ENCODE measurements around the gene FOXC1. TPM values are rescaled to one million over a fixed set of nuclear protein-coding genes. Genes with fewer than 3 reads are reported as not detected.

FOXC1 gene
- total RNA-seq, 1 donor from 2014 or later, result 3.3 TPM

DNA sequence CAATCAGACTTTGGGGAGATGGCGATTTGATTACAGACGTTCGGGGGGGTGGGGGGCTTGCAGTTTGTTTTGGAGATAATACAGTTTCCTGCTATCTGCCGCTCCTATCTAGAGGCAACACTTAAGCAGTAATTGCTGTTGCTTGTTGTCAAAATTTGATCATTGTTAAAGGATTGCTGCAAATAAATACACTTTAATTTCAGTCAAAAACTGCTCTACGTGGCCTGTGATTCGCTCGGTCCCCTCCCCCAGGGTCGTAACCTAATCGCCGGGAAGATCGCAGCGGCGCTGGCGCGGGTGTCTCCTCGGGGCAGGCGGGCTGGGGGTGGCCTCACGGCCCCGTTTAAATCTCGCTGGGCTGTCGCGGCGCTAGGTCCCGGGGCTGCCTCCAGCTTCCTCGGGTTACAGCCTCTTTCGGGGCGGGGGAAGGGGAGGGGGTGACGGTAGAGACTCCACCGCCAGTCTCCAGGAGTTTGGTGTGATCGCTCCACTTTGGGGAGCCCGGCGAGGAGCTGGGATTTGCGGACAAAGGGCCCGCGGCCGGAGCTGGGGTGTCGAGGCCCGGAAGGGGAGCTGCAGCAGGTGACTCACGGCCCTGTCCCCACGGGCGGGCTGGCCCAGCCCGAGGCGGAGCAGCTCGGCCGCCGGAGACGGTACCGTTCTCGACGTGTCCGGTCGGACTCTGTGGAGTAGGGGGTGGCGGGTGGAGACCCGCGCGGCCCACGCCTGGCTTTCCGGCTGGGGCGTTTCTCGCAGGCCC is 4.2 kb downstream of the FOXC1 start:
- peak overlapping the region; percentile 92 for H3K4me3 Mint-ChIP-seq (ENCODE audit: unreplicated experiment)
- peaks cover 27% of the 10 kb centered on the region for H3K27me3 Mint-ChIP-seq (ENCODE audit: unreplicated experiment)
- no peaks in the 10 kb centered on the region for H3K36me3 Mint-ChIP-seq (ENCODE audit: unreplicated experiment)
- no peak overlapping the region for H3K27ac Mint-ChIP-seq (ENCODE audit: unreplicated experiment)
- peak; percentile 63 for DNase-seq
- peaks cover 11% of the 10 kb centered on the region for H3K4me1 Mint-ChIP-seq (ENCODE audit: low read depth, unreplicated experiment)
- TF ChIP-seq, protein P1, sequence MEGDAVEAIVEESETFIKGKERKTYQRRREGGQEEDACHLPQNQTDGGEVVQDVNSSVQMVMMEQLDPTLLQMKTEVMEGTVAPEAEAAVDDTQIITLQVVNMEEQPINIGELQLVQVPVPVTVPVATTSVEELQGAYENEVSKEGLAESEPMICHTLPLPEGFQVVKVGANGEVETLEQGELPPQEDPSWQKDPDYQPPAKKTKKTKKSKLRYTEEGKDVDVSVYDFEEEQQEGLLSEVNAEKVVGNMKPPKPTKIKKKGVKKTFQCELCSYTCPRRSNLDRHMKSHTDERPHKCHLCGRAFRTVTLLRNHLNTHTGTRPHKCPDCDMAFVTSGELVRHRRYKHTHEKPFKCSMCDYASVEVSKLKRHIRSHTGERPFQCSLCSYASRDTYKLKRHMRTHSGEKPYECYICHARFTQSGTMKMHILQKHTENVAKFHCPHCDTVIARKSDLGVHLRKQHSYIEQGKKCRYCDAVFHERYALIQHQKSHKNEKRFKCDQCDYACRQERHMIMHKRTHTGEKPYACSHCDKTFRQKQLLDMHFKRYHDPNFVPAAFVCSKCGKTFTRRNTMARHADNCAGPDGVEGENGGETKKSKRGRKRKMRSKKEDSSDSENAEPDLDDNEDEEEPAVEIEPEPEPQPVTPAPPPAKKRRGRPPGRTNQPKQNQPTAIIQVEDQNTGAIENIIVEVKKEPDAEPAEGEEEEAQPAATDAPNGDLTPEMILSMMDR (IDR thresholded peaks at IDR 0.05; ENCODE audit: partially characterized antibody, unreplicated experiment), result no peak
- H3K9me3 Mint-ChIP-seq (ENCODE audit: unreplicated experiment), result peaks cover 14% of the 10 kb centered on the region

DNA sequence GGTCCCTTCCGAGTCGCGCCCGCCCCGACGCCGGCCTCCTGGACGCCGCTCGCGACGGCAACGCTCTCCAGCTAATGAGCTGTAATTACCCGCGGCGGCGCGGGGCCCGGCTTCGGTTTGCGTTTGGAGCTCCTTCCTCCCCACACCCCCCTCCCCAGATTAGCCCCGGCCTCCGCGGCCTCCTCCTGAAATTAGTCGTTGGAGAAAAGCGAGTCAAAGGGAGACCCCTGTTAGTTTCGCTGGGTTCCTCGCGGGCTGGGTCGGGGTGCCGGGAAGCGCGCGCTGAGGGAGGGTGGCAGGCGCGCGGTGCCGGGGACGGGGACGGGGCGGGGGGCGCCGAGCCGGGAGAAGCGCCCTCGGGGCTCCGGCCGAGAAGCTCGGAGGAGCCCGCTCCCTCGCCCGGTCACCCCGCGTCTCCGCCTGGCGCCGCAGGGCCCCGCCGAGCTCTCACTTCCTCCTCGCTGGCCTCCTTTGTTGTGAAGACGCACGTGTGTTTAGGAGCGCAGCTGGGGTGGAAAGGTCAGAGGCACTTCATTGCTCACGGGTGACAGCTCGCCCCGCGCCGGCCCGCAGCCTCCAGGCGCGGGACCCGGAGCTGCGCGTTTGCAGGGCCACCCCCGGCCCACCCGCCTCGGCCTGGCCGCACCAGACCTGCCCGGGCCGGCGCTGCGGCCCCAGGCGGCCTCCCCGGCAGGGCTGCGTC is 4.9 kb downstream of the FOXC1 start:
- no peak overlapping the region for H3K27ac Mint-ChIP-seq (ENCODE audit: unreplicated experiment)
- H3K9me3 Mint-ChIP-seq (ENCODE audit: unreplicated experiment), result peaks cover 12% of the 10 kb centered on the region
- peaks cover 26% of the 10 kb centered on the region for H3K27me3 Mint-ChIP-seq (ENCODE audit: unreplicated experiment)
- TF ChIP-seq, protein P1 (IDR thresholded peaks at IDR 0.05; ENCODE audit: partially characterized antibody, unreplicated experiment), result no peak
- no peak overlapping the region for H3K4me3 Mint-ChIP-seq (ENCODE audit: unreplicated experiment)
- peaks cover 11% of the 10 kb centered on the region for H3K4me1 Mint-ChIP-seq (ENCODE audit: low read depth, unreplicated experiment)
- H3K36me3 Mint-ChIP-seq (ENCODE audit: unreplicated experiment), result no peaks in the 10 kb centered on the region
- DNase-seq, result peak; percentile 54

DNA sequence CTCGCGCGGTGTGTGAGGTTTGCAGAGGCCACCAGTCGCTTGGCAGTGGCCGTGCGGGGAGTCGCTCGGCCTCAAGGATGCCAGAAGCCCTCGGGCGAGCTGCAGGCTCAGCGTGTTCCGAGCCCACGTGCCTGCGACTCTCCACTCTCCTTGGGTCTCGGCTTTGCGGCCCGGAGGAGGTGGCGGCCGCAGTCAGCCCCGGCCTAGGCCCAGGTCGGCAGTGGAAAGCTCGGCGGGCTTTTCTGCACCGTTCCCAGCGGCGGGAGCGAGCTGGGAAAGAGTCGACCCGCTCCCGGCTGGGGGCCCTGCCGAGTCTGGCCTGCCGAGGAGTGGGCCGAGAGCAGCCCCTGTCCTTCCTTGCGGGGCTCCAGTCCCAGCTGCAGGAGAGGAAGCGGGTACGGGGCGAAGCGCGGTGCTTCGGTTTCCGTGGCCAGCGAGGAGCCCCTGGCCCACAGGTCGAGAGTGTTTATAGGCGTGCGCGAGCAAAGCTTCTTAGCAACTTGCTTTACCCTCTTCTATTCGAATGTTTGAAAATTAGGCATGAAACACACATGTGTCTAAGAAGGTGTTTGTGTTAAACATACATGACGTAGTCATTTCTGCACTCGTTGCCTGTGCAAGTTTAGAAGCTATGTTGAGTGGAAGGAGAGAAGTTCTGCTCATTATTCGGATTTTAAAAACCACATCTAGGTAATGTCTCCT is 5.6 kb downstream of the FOXC1 start:
- Mint-ChIP-seq H3K27ac (ENCODE audit: unreplicated experiment) (no peak overlapping the region), H3K27me3 (ENCODE audit: unreplicated experiment) (peaks cover 26% of the 10 kb centered on the region), H3K4me3 (ENCODE audit: unreplicated experiment) (no peak overlapping the region), H3K4me1 (ENCODE audit: low read depth, unreplicated experiment) (peaks cover 11% of the 10 kb centered on the region), H3K36me3 (ENCODE audit: unreplicated experiment) (no peaks in the 10 kb centered on the region), H3K9me3 (ENCODE audit: unreplicated experiment) (peaks cover 12% of the 10 kb centered on the region)
- peak; percentile 37 for DNase-seq
- TF ChIP-seq, protein P1 (IDR thresholded peaks at IDR 0.05; ENCODE audit: partially characterized antibody, unreplicated experiment), result no peak

DNA sequence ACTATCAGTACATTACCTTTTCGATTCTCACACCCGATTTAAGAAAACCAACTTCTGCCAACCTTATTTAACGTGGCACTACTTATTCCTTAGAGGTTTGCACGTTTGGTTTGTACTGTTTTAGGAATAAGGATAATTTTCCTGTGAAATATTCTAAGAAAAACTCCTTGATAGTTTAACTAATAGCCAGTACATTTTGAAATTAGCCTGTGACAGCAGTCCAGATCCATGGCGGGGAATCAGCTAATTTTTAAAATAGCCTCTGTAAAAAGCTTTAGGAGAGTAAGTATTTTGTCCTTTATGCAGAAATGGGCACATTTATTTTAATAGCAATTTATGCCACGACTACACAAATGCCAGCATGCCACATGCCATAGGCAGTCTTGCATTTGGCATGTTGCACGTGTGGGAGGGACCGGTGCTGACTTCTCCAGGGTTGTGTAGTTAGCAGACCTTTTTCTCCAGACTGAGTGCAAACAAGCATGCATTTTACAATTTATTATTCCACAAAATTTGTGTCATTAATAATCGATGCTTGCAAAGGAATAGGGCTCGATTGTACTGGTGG is 6.2 kb downstream of the FOXC1 start:
- DNase-seq, result no peak
- H3K9me3 Mint-ChIP-seq (ENCODE audit: unreplicated experiment), result peaks cover 10% of the 10 kb centered on the region
- peaks cover 24% of the 10 kb centered on the region for H3K27me3 Mint-ChIP-seq (ENCODE audit: unreplicated experiment)
- H3K4me3 Mint-ChIP-seq (ENCODE audit: unreplicated experiment), result no peak overlapping the region
- peaks cover 11% of the 10 kb centered on the region for H3K4me1 Mint-ChIP-seq (ENCODE audit: low read depth, unreplicated experiment)
- H3K27ac Mint-ChIP-seq (ENCODE audit: unreplicated experiment), result no peak overlapping the region
- TF ChIP-seq, protein P1 (IDR thresholded peaks at IDR 0.05; ENCODE audit: partially characterized antibody, unreplicated experiment), result no peak
- H3K36me3 Mint-ChIP-seq (ENCODE audit: unreplicated experiment), result no peaks in the 10 kb centered on the region
